Type B pancreatic cell (in vitro differentiated cells): ENCODE data around the gene HS3ST3B1. TPM values are rescaled to one million over a fixed set of nuclear protein-coding genes. Genes with fewer than 3 reads are reported as not detected.

Experiments used
- DNase-seq: peaks from one replicate; pipeline ENCODE4 v3.0.0; 2021; ENCODE audit warnings: mixed read lengths; ENCODE audit not compliant: unreplicated experiment; ENCODE audit errors: extremely low spot score
- H3K27ac Mint-ChIP-seq: 2 replicates; pipeline ENCODE4 v1.8.0; 2021; ENCODE audit warnings: mild to moderate bottlenecking, mixed read lengths
- H3K27me3 Mint-ChIP-seq: 2 replicates; pipeline ENCODE4 v1.8.0; 2021; ENCODE audit warnings: mixed read lengths
- H3K36me3 Mint-ChIP-seq: 2 replicates; pipeline ENCODE4 v1.8.0; 2021; ENCODE audit warnings: mixed read lengths
- H3K4me1 Mint-ChIP-seq: one replicate; pipeline ENCODE4 v1.8.0; 2021; ENCODE audit warnings: mixed read lengths; ENCODE audit not compliant: unreplicated experiment
- H3K4me3 Mint-ChIP-seq: 2 replicates; pipeline ENCODE4 v1.8.0; 2021; ENCODE audit warnings: mild to moderate bottlenecking, mixed read lengths
- H3K9me3 Mint-ChIP-seq: 2 replicates; pipeline ENCODE4 v1.8.0; 2021; ENCODE audit warnings: mixed read lengths
- CTCF ChIP-seq: fragments of 200-600 bp; sonication (generic); conservative IDR thresholded peaks from 2 replicates; pipeline ENCODE4 v1.5.0; 2021; ENCODE audit warnings: antibody characterized with exemption, mild to moderate bottlenecking
- total RNA-seq: library from RNA; stranded (reverse); gene quantifications from 2 replicates; pipeline ENCODE4 v1.2.1, GENCODE V29; 2021; ENCODE audit warnings: low replicate concordance

HS3ST3B1 gene
- total RNA-seq, 1 donor from 2014 or later: 12.9 TPM

GRCh38 chr17:14276535-14277250, 24.2 kb upstream of the HS3ST3B1 start:
- Mint-ChIP-seq H3K27me3 (peaks cover 4% of the 10 kb centered on the region), H3K36me3 (no peaks in the 10 kb centered on the region), H3K9me3 (no peaks in the 10 kb centered on the region), H3K4me3 (no peak overlapping the region), H3K27ac (no peak overlapping the region), H3K4me1 (no peaks in the 10 kb centered on the region)
- no peak for TF ChIP-seq CTCF
- no peak for DNase-seq

- Mint-ChIP-seq H3K9me3 (no peaks in the 10 kb centered on the region), H3K27ac (no peak overlapping the region), H3K4me3 (no peak overlapping the region), H3K4me1 (no peaks in the 10 kb centered on the region), H3K36me3 (no peaks in the 10 kb centered on the region), H3K27me3 (peaks cover 15% of the 10 kb centered on the region)
- TF ChIP-seq CTCF: no peak
- DNase-seq: no peak
Observed at GRCh38 chr17:14281530-14281929, 19.4 kb upstream of the HS3ST3B1 start.

GRCh38 chr17:14282726-14283125, 18.2 kb upstream of the HS3ST3B1 start:
- no peaks in the 10 kb centered on the region for H3K36me3 Mint-ChIP-seq
- DNase-seq: no peak
- TF ChIP-seq CTCF: no peak
- no peak overlapping the region for H3K27ac Mint-ChIP-seq
- no peaks in the 10 kb centered on the region for H3K9me3 Mint-ChIP-seq
- H3K4me1 Mint-ChIP-seq: no peaks in the 10 kb centered on the region
- peaks cover 15% of the 10 kb centered on the region for H3K27me3 Mint-ChIP-seq
- H3K4me3 Mint-ChIP-seq: no peak overlapping the region

GRCh38 chr17:14289162-14289561, 11.7 kb upstream of the HS3ST3B1 start:
- Mint-ChIP-seq H3K9me3 (peaks cover 4% of the 10 kb centered on the region), H3K4me3 (no peak overlapping the region), H3K4me1 (no peaks in the 10 kb centered on the region), H3K36me3 (no peaks in the 10 kb centered on the region), H3K27me3 (peaks cover 41% of the 10 kb centered on the region), H3K27ac (no peak overlapping the region)
- no peak for DNase-seq
- no peak for TF ChIP-seq CTCF

GRCh38 chr17:14294876-14295275, 6.0 kb upstream of the HS3ST3B1 start:
- Mint-ChIP-seq H3K4me1 (peaks cover 15% of the 10 kb centered on the region), H3K27ac (no peak overlapping the region), H3K9me3 (no peaks in the 10 kb centered on the region), H3K4me3 (no peak overlapping the region), H3K27me3 (peaks cover 81% of the 10 kb centered on the region), H3K36me3 (no peaks in the 10 kb centered on the region)
- peak; percentile 50 for DNase-seq
- no peak for TF ChIP-seq CTCF
